GM19240 (cell line): ENCODE results near the gene FAM149B1.

Source experiments
- DNase-seq: peaks from one replicate; pipeline ENCODE4 v3.0.0; 2011; ENCODE audit warnings: low spot score; ENCODE audit not compliant: insufficient read length

The FAM149B1 gene

GRCh38 chr10:73174148-73174925, 6.4 kb downstream of the FAM149B1 start:
- DNase-seq, result no peak

GRCh38 chr10:73182568-73182967, 14.6 kb downstream of the FAM149B1 start:
- DNase-seq, result no peak

GRCh38 chr10:73183667-73184281, 15.9 kb downstream of the FAM149B1 start:
- no peak for DNase-seq

- no peak for DNase-seq
Measured at GRCh38 chr10:73186266-73186665, 18.3 kb downstream of the FAM149B1 start.

- no peak for DNase-seq
Measured at GRCh38 chr10:73190188-73190587, 22.3 kb downstream of the FAM149B1 start.

- DNase-seq, result no peak
Measured at GRCh38 chr10:73205081-73205480, 37.2 kb downstream of the FAM149B1 start.

- no peak for DNase-seq
Measured at GRCh38 chr10:73205890-73206289, 38.0 kb downstream of the FAM149B1 start.

GRCh38 chr10:73206385-73206784, 38.5 kb downstream of the FAM149B1 start:
- no peak for DNase-seq

- DNase-seq, result no peak
Measured at GRCh38 chr10:73207883-73208282, 40.0 kb downstream of the FAM149B1 start.

GRCh38 chr10:73209705-73210104, 41.8 kb downstream of the FAM149B1 start:
- DNase-seq, result no peak

- no peak for DNase-seq
Measured at GRCh38 chr10:73210395-73211105, 42.6 kb downstream of the FAM149B1 start.

GRCh38 chr10:73211106-73211811, 43.3 kb downstream of the FAM149B1 start:
- DNase-seq, result no peak

GRCh38 chr10:73215749-73216148, 47.8 kb downstream of the FAM149B1 start:
- no peak for DNase-seq

GRCh38 chr10:73217628-73218027, 49.7 kb downstream of the FAM149B1 start:
- DNase-seq, result no peak

GRCh38 chr10:73218431-73219191, 50.7 kb downstream of the FAM149B1 start:
- no peak for DNase-seq

- DNase-seq, result no peak
Measured at GRCh38 chr10:73219384-73219783, 51.5 kb downstream of the FAM149B1 start.

- DNase-seq, result no peak
Measured at GRCh38 chr10:73220989-73221388, 53.1 kb downstream of the FAM149B1 start.

GRCh38 chr10:73225518-73225917, 57.6 kb downstream of the FAM149B1 start:
- no peak for DNase-seq

- DNase-seq, result no peak
Measured at GRCh38 chr10:73226663-73227062, 58.7 kb downstream of the FAM149B1 start.

GRCh38 chr10:73228247-73228646, 60.3 kb downstream of the FAM149B1 start:
- DNase-seq, result no peak

GRCh38 chr10:73229567-73229966, 61.6 kb downstream of the FAM149B1 start:
- no peak for DNase-seq
